IMR-90 (cell line): ENCODE measurements around the gene SPATA13. TPM values are rescaled to one million over a fixed set of nuclear protein-coding genes. Genes with fewer than 3 reads are reported as not detected.

Experiments used
- ATAC-seq: fragments of 200-7000 bp; cut with Tn5 transposase; 2 replicates; pipeline ENCODE4 v1.9.1; 2020; ENCODE audit warnings: low read depth, mild to moderate bottlenecking, moderate library complexity
- BruUV-seq: library from RNA; stranded (reverse); fragments of 400-500 nt; replicated peaks from 2 replicates; lab custom pipeline; 2021; lab: Mats Ljungman, UMichigan
- CTCF ChIA-PET: fragments of 300-600 bp; formaldehyde crosslinking; extraction: SDS; loops from one replicate; lab custom pipeline; 2021; ENCODE audit warnings: antibody characterized with exemption; lab: Yijun Ruan, JAX
- POLR2A ChIA-PET: fragments of 300-600 bp; sonication (Branson Sonifier 250); formaldehyde crosslinking; loops from one replicate; lab custom pipeline; 2022; ENCODE audit warnings: antibody characterized with exemption; ENCODE audit not compliant: unreplicated experiment; lab: Charles Lee
- DNase-seq: peaks from one replicate; pipeline ENCODE4 v3.0.0; 2013
- H2AFZ ChIP-seq: replicated peaks from 2 replicates; pipeline ENCODE3; 2013; ENCODE audit warnings: low read length, mild to moderate bottlenecking; ENCODE audit not compliant: poor library complexity
- H2AK5ac ChIP-seq: 2 replicates; pipeline ENCODE4 v1.6.1; 2013; ENCODE audit warnings: low read depth, low read length, inconsistent platforms
- H2AK9ac ChIP-seq: replicated peaks from 2 replicates; pipeline ENCODE3; 2013; ENCODE audit warnings: mild to moderate bottlenecking, low read depth, low read length, moderate library complexity; ENCODE audit not compliant: poor library complexity
- H2BK120ac ChIP-seq: 2 replicates; pipeline ENCODE4 v1.6.1; 2013; ENCODE audit warnings: low read depth, low read length, inconsistent platforms
- H2BK15ac ChIP-seq: 3 replicates; pipeline ENCODE4 v1.6.1; 2013; ENCODE audit warnings: low read depth, low read length, inconsistent platforms
- H2BK20ac ChIP-seq: 2 replicates; pipeline ENCODE4 v1.6.1; 2013; ENCODE audit warnings: low read depth, mild to moderate bottlenecking, inconsistent platforms, low read length, moderate library complexity
- H2BK5ac ChIP-seq: 2 replicates; pipeline ENCODE4 v1.6.1; 2013; ENCODE audit warnings: mild to moderate bottlenecking, low read depth, low read length, inconsistent platforms; ENCODE audit not compliant: poor library complexity, severe bottlenecking
- H3K14ac ChIP-seq: replicated peaks from 2 replicates; pipeline ENCODE4 v1.6.1; 2013; ENCODE audit warnings: low read depth, low read length, inconsistent platforms
- H3K18ac ChIP-seq: 2 replicates; pipeline ENCODE4 v1.6.1; 2013; ENCODE audit warnings: low read depth, low read length, control low read depth
- H3K23ac ChIP-seq: 2 replicates; pipeline ENCODE4 v1.6.1; 2013; ENCODE audit warnings: low read depth, low read length, inconsistent platforms
- H3K27ac ChIP-seq: 2 replicates; pipeline ENCODE4 v1.5.1; 2013; ENCODE audit warnings: mild to moderate bottlenecking, control low read depth, low read length; ENCODE audit not compliant: insufficient read depth
- H3K27me3 ChIP-seq: 2 replicates; pipeline ENCODE4 v1.6.1; 2013; ENCODE audit warnings: low read length; ENCODE audit not compliant: control insufficient read depth, insufficient read depth
- H3K36me3 ChIP-seq: 2 replicates; pipeline ENCODE4 v1.6.1; 2013; ENCODE audit warnings: low read length, mixed read lengths; ENCODE audit not compliant: control insufficient read depth, insufficient read depth
- H3K4ac ChIP-seq: 2 replicates; pipeline ENCODE4 v1.6.1; 2013; ENCODE audit warnings: low read depth, low read length, inconsistent platforms
- H3K4me1 ChIP-seq: 2 replicates; pipeline ENCODE4 v1.6.1; 2013; ENCODE audit warnings: low read length, mixed read lengths; ENCODE audit not compliant: control insufficient read depth, insufficient read depth
- H3K4me2 ChIP-seq: 2 replicates; pipeline ENCODE4 v1.6.1; 2013; ENCODE audit warnings: low read depth, mild to moderate bottlenecking, control low read depth, low read length, moderate library complexity
- H3K4me3 ChIP-seq: 2 replicates; pipeline ENCODE4 v1.5.1; 2013; ENCODE audit warnings: low read depth, mild to moderate bottlenecking, control low read depth, low read length, moderate library complexity; ENCODE audit not compliant: insufficient read depth
- H3K56ac ChIP-seq: 2 replicates; pipeline ENCODE4 v1.6.1; 2013; ENCODE audit warnings: low read length, inconsistent platforms; ENCODE audit not compliant: insufficient read depth; ENCODE audit errors: extremely low read depth
- H3K79me1 ChIP-seq, 2 experiments: 2 replicates each; pipeline ENCODE4 v1.6.1; 2013; ENCODE audit warnings: low read length in 2 of 2, inconsistent platforms in 1 of 2, low read depth in 1 of 2
- H3K9ac ChIP-seq: 2 replicates; pipeline ENCODE4 v1.6.1; 2013; ENCODE audit warnings: low read depth, low read length, control low read depth
- H3K9me1 ChIP-seq: 2 replicates; pipeline ENCODE4 v1.6.1; 2013; ENCODE audit warnings: low read length, inconsistent platforms; ENCODE audit not compliant: insufficient read depth
- H3K9me3 ChIP-seq: 2 replicates; pipeline ENCODE4 v1.6.1; 2013; ENCODE audit warnings: low read length; ENCODE audit not compliant: control insufficient read depth, insufficient read depth
- H4K20me1 ChIP-seq: 2 replicates; pipeline ENCODE4 v1.6.1; 2013; ENCODE audit warnings: low read length, inconsistent platforms; ENCODE audit not compliant: insufficient read depth
- H4K5ac ChIP-seq: 2 replicates; pipeline ENCODE4 v1.6.1; 2013; ENCODE audit warnings: mild to moderate bottlenecking, low read depth, low read length, control low read depth
- H4K8ac ChIP-seq, 2 experiments: 2 replicates each; pipeline ENCODE4 v1.6.1; 2013; ENCODE audit warnings: low read depth in 2 of 2, low read length in 2 of 2, control low read depth in 1 of 2, inconsistent platforms in 1 of 2
- H4K91ac ChIP-seq: 2 replicates; pipeline ENCODE4 v1.6.1; 2013; ENCODE audit warnings: low read depth, low read length, inconsistent platforms; ENCODE audit not compliant: insufficient read depth
- BHLHE40 ChIP-seq: fragments of 150-350 bp; IDR thresholded peaks from 2 replicates; pipeline ENCODE4 v1.6.1; 2016; ENCODE audit warnings: mild to moderate bottlenecking, low read depth, low read length
- CHD1 ChIP-seq: IDR thresholded peaks from 2 replicates; pipeline ENCODE4 v1.6.1; 2012; ENCODE audit warnings: low read depth, low read length, improper control_type of control experiment
- CTCF ChIP-seq: conservative IDR thresholded peaks from 2 replicates; pipeline ENCODE4 v1.5.1; 2012; ENCODE audit warnings: mild to moderate bottlenecking, low read depth, low read length, improper control_type of control experiment
- MAFK ChIP-seq: IDR thresholded peaks from 2 replicates; pipeline ENCODE4 v1.6.1; 2012; ENCODE audit warnings: low read depth, low read length, improper control_type of control experiment
- MAZ ChIP-seq: IDR thresholded peaks from 2 replicates; pipeline ENCODE4 v1.6.1; 2012; ENCODE audit warnings: low read depth, mild to moderate bottlenecking, low read length, improper control_type of control experiment, moderate library complexity, borderline replicate concordance
- NFE2L2 ChIP-seq: fragments of 150-350 bp; IDR thresholded peaks from 2 replicates; pipeline ENCODE4 v1.6.1; 2016; ENCODE audit warnings: low read depth, mild to moderate bottlenecking, low read length
- POLR2A ChIP-seq: IDR thresholded peaks from 2 replicates; pipeline ENCODE4 v1.6.1; 2012; ENCODE audit warnings: mild to moderate bottlenecking, low read depth, low read length
- RAD21 ChIP-seq: IDR thresholded peaks from 2 replicates; pipeline ENCODE4 v1.6.1; 2012; ENCODE audit warnings: low read length, improper control_type of control experiment
- RCOR1 ChIP-seq: IDR thresholded peaks from 2 replicates; pipeline ENCODE4 v1.6.1; 2012; ENCODE audit warnings: mild to moderate bottlenecking, low read length, improper control_type of control experiment; ENCODE audit not compliant: insufficient replicate concordance
- RFX5 ChIP-seq: IDR thresholded peaks from 2 replicates; pipeline ENCODE4 v1.8.0; 2012; ENCODE audit warnings: low read depth, mild to moderate bottlenecking, low read length, moderate library complexity
- SMC3 ChIP-seq: fragments of 150-350 bp; IDR thresholded peaks from 2 replicates; pipeline ENCODE4 v1.6.1; 2016; ENCODE audit warnings: low read depth, mild to moderate bottlenecking, antibody characterized with exemption, low read length, moderate library complexity
- USF2 ChIP-seq: fragments of 150-350 bp; IDR thresholded peaks from 2 replicates; pipeline ENCODE4 v1.6.1; 2017; ENCODE audit warnings: mild to moderate bottlenecking, antibody characterized with exemption, low read length, low read depth
- WGBS, 2 experiments: methylation state at CpG; one replicate each; pipeline versions ENCODE4 v1.1.5 to v1.1.7; 2013; ENCODE audit warnings: missing lambda C conversion rate in 2 of 2; ENCODE audit not compliant: insufficient read length in 1 of 2; ENCODE audit errors: extremely low coverage in 2 of 2; 5-methylcytosine and 5-hydroxymethylcytosine counted together
- dilution Hi-C: fragments of 300-500 bp; cut with HindIII; formaldehyde crosslinking; loops from one replicate; pipeline ENCODE4 v1.14.3; 2018; ENCODE audit warnings: low sequenced_read_pairs; ENCODE audit not compliant: unreplicated experiment
- in situ Hi-C: fragments of 300-500 bp; cut with MboI; formaldehyde crosslinking; loops from 3 replicates; pipeline ENCODE4 v1.14.3; 2019; ENCODE audit warnings: low sequenced_read_pairs, inconsistent platforms, mixed read lengths
- intact Hi-C: fragments of 100-400 bp; cut with micrococcal nuclease; formaldehyde crosslinking; loops from 2 replicates; pipeline ENCODE4 v1.10.0; 2022
- polyA plus RNA-seq, 3 experiments: library from polyadenylated mRNA; depleted of rRNA; stranded (reverse); fragments of >200 nt; gene quantifications; 2 replicates each; pipeline ENCODE4 v1.2.3, GENCODE V29; 2012; ENCODE audit warnings: low replicate concordance in 1 of 3
- total RNA-seq: library from RNA; depleted of rRNA; stranded (reverse); fragments of >200 nt; gene quantifications from 2 replicates; pipeline ENCODE4 v1.2.3, GENCODE V29; 2012

The SPATA13 gene
- total and polyA plus RNA-seq, 2 of the 4 experiments (the other 2 are of a cell fraction), result 10.5 to 12.5 TPM

DNA sequence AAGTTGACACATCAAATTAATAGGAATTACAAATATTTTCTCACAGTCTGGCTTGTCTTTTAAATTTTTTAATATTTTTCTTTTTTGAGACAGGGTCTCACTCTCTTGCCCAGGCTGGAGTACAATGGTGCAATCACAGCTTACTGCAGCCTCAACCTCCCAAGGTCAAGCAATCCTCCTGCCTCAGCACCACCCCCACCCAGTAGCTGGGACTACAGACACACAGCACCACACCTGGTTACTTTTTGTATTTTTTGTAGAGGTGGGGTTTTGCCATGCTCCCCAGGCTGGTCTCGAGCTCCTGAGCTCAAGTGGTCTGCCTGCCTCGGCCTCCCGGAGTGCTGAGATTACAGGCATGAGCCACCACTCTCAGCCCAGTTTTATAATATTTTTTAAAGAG is 72.0 kb downstream of the SPATA13 start:
- H2BK5ac ChIP-seq, result peak overlapping the region; percentile 10
- no CpG with 5 or more reads among the region's 3 CpGs for WGBS, 2 experiments

More for the DNA sequence above, 72.0 kb downstream of the SPATA13 start:
- no peak for TF ChIP-seq RFX5
- TF ChIP-seq CHD1, result no peak
- TF ChIP-seq POLR2A, result no peak
- no peak for TF ChIP-seq RCOR1
- TF ChIP-seq USF2, result no peak
- no peak for TF ChIP-seq CTCF
- TF ChIP-seq SMC3, result no peak
- TF ChIP-seq MAFK, result no peak
- TF ChIP-seq BHLHE40, result no peak
- TF ChIP-seq NFE2L2, result no peak
- no peak for TF ChIP-seq RAD21
- TF ChIP-seq MAZ, result no peak
- Histone ChIP-seq H3K27me3 (no peaks in the 10 kb centered on the region), H3K23ac (no peak overlapping the region), H3K36me3 (no peaks in the 10 kb centered on the region), H3K4me1 (peaks cover 10% of the 10 kb centered on the region; the same call in 1 of the 2 replicates), H3K4me2 (no peak overlapping the region), H3K56ac (no peak overlapping the region), H3K27ac (peak overlapping the region; percentile 63; the same call in 1 of the 2 replicates), H4K5ac (0 out of 2 replicates have a peak overlapping the region, but pooled peaks have one; percentile 29), H3K9ac (no peak overlapping the region), H2BK15ac (no peak overlapping the region), H3K18ac (peak overlapping the region; percentile 26; the same call in 1 of the 2 replicates), H2AK5ac (no peak overlapping the region), H3K14ac (no peak overlapping the region), H2BK20ac (no peak overlapping the region), H3K9me1 (peaks cover 15% of the 10 kb centered on the region), H3K79me1 (peaks cover 40 to 62% of the 10 kb centered on the region in 2 experiments), H2AK9ac (no peak overlapping the region), H2AFZ (no peak overlapping the region), H4K20me1 (0 out of 2 replicates have a peak, but pooled peaks cover 6% of the 10 kb centered on the region), H4K8ac (no peak overlapping the region; a peak in 1 of 4 replicates), H3K4ac (peak overlapping the region; percentile 20; the same call in 1 of the 2 replicates), H2BK120ac (0 out of 2 replicates have a peak overlapping the region, but pooled peaks have one; percentile 10), H4K91ac (no peak overlapping the region; the same call in 1 of the 2 replicates), H3K9me3 (no peaks in the 10 kb centered on the region), H3K4me3 (no peak overlapping the region)
- no peak for DNase-seq
- in situ Hi-C loops, result loop anchor here (5.0 kb wide), 1 partner anchor 315 kb away; no protein-coding TSS in a partner anchor
- no TSS peak for BruUV-seq
- intact Hi-C loops, result no loop called here
- dilution Hi-C loops, result no loop called here
- no peak for ATAC-seq
- CTCF ChIA-PET, result interaction anchor here (1.1 kb wide), 1 partner anchor 105 kb away, joined by 3 read pairs; no protein-coding TSS in a partner anchor
- POLR2A ChIA-PET, result no interaction called here
